Ectodermal cell (in vitro differentiated cells): ENCODE measurements around the gene CFP. TPM values are rescaled to one million over a fixed set of nuclear protein-coding genes. Genes with fewer than 3 reads are reported as not detected.
"Not testable (repeated sequence)": the region's sequence is repeated elsewhere in the genome, so short reads cannot be mapped to it uniquely, and the experiment has no call there.

Experiments used
- H3K27ac ChIP-seq: 2 replicates; pipeline ENCODE4 v1.7.0; 2013; ENCODE audit warnings: mild to moderate bottlenecking, low read depth, low read length; ENCODE audit not compliant: insufficient read depth, poor library complexity, severe bottlenecking
- H3K27me3 ChIP-seq: 2 replicates; pipeline ENCODE4 v1.7.0; 2013; ENCODE audit warnings: mild to moderate bottlenecking, low read length; ENCODE audit not compliant: insufficient read depth, control insufficient read depth, poor library complexity, severe bottlenecking
- H3K36me3 ChIP-seq: one replicate; pipeline ENCODE4 v1.7.0; 2013; ENCODE audit warnings: low read length; ENCODE audit not compliant: control insufficient read depth, insufficient read depth
- H3K4me1 ChIP-seq: one replicate; pipeline ENCODE4 v1.7.0; 2013; ENCODE audit warnings: low read length; ENCODE audit not compliant: control insufficient read depth, insufficient read depth
- H3K4me3 ChIP-seq: 2 replicates; pipeline ENCODE4 v1.7.0; 2013; ENCODE audit warnings: low read depth, low read length, control low read depth; ENCODE audit not compliant: insufficient read depth
- H3K9me3 ChIP-seq: 2 replicates; pipeline ENCODE4 v1.7.0; 2013; ENCODE audit warnings: mild to moderate bottlenecking, low read length, moderate library complexity; ENCODE audit not compliant: control insufficient read depth
- WGBS, 2 experiments: methylation state at CpG; one replicate each; pipeline ENCODE4 v1.1.7; 2013; ENCODE audit warnings: missing lambda C conversion rate in 2 of 2; 5-methylcytosine and 5-hydroxymethylcytosine counted together
- polyA plus RNA-seq, 4 experiments: library from polyadenylated mRNA; stranded (reverse); fragments of 50-300 nt; gene quantifications; one replicate each; pipeline ENCODE4 v1.2.3, GENCODE V29; 2013

The CFP gene
- 0.67 TPM for polyA plus RNA-seq (2013, experiment 1 of 4)
- polyA plus RNA-seq (2013, experiment 2 of 4) = 0.82 TPM
- polyA plus RNA-seq (2013, experiment 3 of 4) = 1.2 TPM
- polyA plus RNA-seq (2013, experiment 4 of 4) = 0.32 TPM

DNA sequence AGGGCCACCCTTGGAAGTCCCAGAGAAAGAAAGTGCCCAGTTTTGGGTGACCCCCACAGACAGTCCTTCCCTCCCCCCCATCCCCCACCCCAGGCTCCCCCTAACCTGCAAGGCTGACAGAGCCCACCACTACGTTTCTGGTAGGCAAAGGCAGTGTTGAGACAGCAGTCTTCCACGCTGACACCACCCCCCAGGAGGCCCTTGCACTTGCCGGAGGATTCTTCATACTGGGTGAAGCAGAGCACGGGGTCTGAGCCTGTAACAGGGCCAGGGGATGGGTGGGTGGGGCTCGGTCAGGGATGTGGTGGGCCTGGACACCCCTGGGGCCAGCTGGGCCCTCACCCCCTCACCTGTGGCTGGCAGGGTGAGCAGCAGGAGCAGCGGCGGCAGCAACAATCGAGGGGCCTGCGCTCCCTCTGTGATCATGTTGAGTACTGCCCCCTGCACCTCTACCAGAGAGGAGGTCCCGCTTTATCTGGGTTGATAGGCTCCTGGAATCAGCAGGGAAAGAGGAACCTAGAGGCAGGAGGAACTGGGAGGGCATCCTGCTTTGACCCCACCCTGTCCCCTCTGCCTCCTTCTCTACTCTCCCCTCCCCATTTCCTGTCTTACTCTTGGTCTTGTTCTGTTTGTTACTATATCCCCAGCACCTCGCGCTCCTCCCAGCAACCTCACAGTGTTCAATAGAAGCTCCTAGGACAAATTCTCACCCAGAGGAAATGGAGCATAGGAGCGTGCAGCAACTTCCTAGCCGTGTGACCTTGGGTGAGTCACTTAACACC is at the start of gene CFP:
CFP (minus strand) TSS at position 512 of the 782 bp plus-strand sequence; CDS start at position 426, 86 bp downstream.
- no peaks in the 10 kb centered on the region for H3K27me3 ChIP-seq
- no peaks in the 10 kb centered on the region for H3K36me3 ChIP-seq
- no peaks in the 10 kb centered on the region for H3K9me3 ChIP-seq
- no peak within 1 kb of the TSS for H3K4me3 ChIP-seq
- no peak within 1 kb of the TSS for H3K27ac ChIP-seq
- 75 to 76% methylated on average over 13 to 14 of the region's 14 CpGs for WGBS, 2 experiments
- H3K4me1 ChIP-seq = no peaks in the 10 kb centered on the region

- H3K27ac ChIP-seq, H3K4me3 ChIP-seq, H3K4me1 ChIP-seq, H3K27me3 ChIP-seq, H3K36me3 ChIP-seq, H3K9me3 ChIP-seq: not testable (repeated sequence)
- WGBS, 2 experiments = 79 to 93% methylated on average over 7 of the region's 7 CpGs
These were observed 46.5 kb upstream of the CFP start for GRCh38 chrX:47675959-47676859.

GRCh38 chrX:47674776-47675175 is 45.0 kb upstream of the CFP start:
- WGBS, 2 experiments = 98 to 99% methylated on average over 4 to 5 of the region's 5 CpGs

GRCh38 chrX:47665797-47666196 is 36.1 kb upstream of the CFP start:
- H3K27me3 ChIP-seq, H3K9me3 ChIP-seq, H3K4me1 ChIP-seq, H3K4me3 ChIP-seq, H3K36me3 ChIP-seq, H3K27ac ChIP-seq: not testable (repeated sequence)
- WGBS, 2 experiments = 96 to 97% methylated on average over 3 to 4 of the region's 4 CpGs

More at GRCh38 chrX:47674776-47675175, 45.0 kb upstream of the CFP start:
- Histone ChIP-seq H3K9me3 (no peaks in the 10 kb centered on the region), H3K36me3 (no peaks in the 10 kb centered on the region), H3K4me1 (no peaks in the 10 kb centered on the region), H3K4me3 (no peak overlapping the region), H3K27ac (no peak overlapping the region), H3K27me3 (no peaks in the 10 kb centered on the region)

DNA sequence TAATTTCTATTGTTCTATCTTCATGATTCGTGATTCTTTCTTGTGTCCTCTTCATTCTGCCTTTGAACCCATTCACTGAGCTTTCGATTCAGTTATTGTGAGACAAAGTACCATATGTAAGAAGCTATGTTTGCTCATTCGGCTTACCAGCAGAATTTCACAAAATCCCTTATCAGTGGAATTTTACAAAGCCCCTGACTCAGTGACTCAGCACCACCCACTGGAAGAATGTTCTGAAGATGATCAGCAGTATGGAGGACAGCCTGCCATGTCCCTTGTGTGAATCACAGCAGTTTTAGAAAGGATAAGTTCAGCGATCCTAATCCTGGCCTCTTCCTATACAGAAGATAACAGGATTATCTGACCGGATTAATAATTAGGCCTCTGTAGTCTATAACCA is 35.0 kb upstream of the CFP start:
- no peaks in the 10 kb centered on the region for H3K27me3 ChIP-seq
- H3K36me3 ChIP-seq = no peaks in the 10 kb centered on the region
- no peaks in the 10 kb centered on the region for H3K4me1 ChIP-seq
- 89 to 98% methylated on average over 3 to 5 of the region's 5 CpGs for WGBS, 2 experiments
- H3K9me3 ChIP-seq = no peaks in the 10 kb centered on the region
- H3K27ac ChIP-seq = no peak overlapping the region
- no peak overlapping the region for H3K4me3 ChIP-seq

DNA sequence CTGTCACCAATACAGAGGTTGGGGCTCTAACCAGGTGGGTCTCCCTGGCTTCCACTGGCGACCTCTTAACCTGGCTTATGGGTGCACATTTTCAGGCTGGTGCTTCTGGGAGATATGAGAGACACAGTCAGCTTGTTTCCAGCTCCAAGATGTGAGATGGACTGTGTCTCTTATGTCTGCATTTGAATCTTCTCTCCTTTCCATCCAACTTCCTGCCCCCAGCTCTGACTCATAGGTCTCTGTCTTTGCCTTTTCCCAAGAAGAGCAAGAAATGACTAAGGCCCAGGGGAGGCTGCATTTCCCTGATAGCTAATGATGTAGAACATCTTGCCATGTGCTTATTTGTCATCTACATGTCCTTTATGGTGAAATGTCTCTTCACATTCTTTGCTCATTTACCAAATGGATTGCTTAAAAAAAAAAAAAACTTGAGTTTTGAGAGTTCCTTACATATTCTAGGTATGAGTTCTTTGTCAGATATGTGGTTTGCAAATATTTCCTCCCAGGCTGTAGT is 32.5 kb upstream of the CFP start:
- Histone ChIP-seq H3K27me3 (no peaks in the 10 kb centered on the region), H3K36me3 (no peaks in the 10 kb centered on the region), H3K4me1 (no peaks in the 10 kb centered on the region), H3K4me3 (no peak overlapping the region), H3K9me3 (no peaks in the 10 kb centered on the region), H3K27ac (no peak overlapping the region)
- WGBS, 2 experiments = 78 to 85% methylated on average over 1 of the region's 1 CpG

- no peaks in the 10 kb centered on the region for H3K36me3 ChIP-seq
- H3K4me1 ChIP-seq = no peaks in the 10 kb centered on the region
- no peaks in the 10 kb centered on the region for H3K9me3 ChIP-seq
- H3K27me3 ChIP-seq = no peaks in the 10 kb centered on the region
- H3K27ac ChIP-seq = no peak overlapping the region
- no peak overlapping the region for H3K4me3 ChIP-seq
- WGBS, 2 experiments = 80 to 91% methylated on average over 6 to 7 of the region's 7 CpGs
These were observed 31.8 kb upstream of the CFP start for GRCh38 chrX:47661539-47661938.

- H3K4me1 ChIP-seq = no peaks in the 10 kb centered on the region
- peak overlapping the region; percentile 60 for H3K4me3 ChIP-seq
- no peaks in the 10 kb centered on the region for H3K9me3 ChIP-seq
- 49 to 50% methylated on average over 8 of the region's 8 CpGs for WGBS, 2 experiments
- H3K27ac ChIP-seq = no peak overlapping the region
- H3K36me3 ChIP-seq = no peaks in the 10 kb centered on the region
- no peaks in the 10 kb centered on the region for H3K27me3 ChIP-seq
These were observed 29.6 kb upstream of the CFP start for GRCh38 chrX:47659421-47659726.

DNA sequence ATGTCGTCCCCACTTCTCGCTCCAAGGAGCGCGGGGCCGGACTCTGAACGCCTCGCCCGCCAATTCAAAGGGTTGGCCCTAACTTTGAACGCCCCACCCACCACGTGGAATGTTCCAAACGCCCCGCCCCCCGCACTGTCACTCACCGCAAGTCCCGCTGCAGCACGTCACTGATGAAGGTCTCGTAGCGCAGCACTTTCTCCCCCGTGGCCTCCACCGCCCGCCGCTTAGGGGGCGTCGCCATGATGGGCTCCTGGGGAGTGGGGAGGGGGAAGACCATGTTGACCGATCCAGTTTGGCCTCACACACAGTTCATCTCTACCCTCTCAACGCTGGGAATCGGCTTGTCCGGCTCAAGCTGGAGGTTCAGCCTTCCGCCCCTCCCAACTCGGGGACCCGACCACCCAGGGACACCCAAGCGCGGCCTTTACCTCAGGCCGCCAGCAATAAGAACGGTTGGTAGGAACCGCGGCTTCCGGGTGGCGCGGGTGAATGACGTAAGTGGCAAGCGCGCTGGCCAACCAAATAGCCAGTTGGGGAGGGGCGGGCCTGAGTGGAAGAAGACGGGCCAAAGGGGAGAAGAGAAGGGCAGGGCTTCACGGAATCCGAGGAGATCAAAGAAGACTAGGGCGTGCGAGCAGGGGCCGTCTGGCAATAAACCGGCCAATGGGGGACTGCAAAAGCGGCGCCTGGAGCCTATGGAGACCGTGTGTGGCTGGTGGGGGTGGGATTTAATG is 29.1 kb upstream of the CFP start, which contains the start of gene UXT:
UXT (minus strand) TSS at position 497 of the 737 bp plus-strand sequence; CDS start at position 244, 253 bp downstream.
- Histone ChIP-seq H3K36me3 (peaks cover 2% of the 10 kb centered on the region), H3K4me1 (no peaks in the 10 kb centered on the region), H3K27ac (peak within 1 kb of the TSS; percentile 96), H3K9me3 (no peaks in the 10 kb centered on the region), H3K27me3 (no peaks in the 10 kb centered on the region), H3K4me3 (peak within 1 kb of the TSS; percentile 60)
- 0 to 1% methylated on average over 49 to 54 of the region's 54 CpGs for WGBS, 2 experiments
